IMR-90 (cell line): Measurements from ENCODE around the gene GPR183. TPM values are rescaled to one million over a fixed set of nuclear protein-coding genes. Genes with fewer than 3 reads are reported as not detected.

Source experiments
- ATAC-seq: fragments of 200-7000 bp; cut with Tn5 transposase; 2 replicates; pipeline ENCODE4 v1.9.1; 2020; ENCODE audit warnings: low read depth, mild to moderate bottlenecking, moderate library complexity
- BruUV-seq: library from RNA; stranded (reverse); fragments of 400-500 nt; replicated peaks from 2 replicates; lab custom pipeline; 2021; lab: Mats Ljungman, UMichigan
- CTCF ChIA-PET: fragments of 300-600 bp; formaldehyde crosslinking; extraction: SDS; loops from one replicate; lab custom pipeline; 2021; ENCODE audit warnings: antibody characterized with exemption; lab: Yijun Ruan, JAX
- POLR2A ChIA-PET: fragments of 300-600 bp; sonication (Branson Sonifier 250); formaldehyde crosslinking; loops from one replicate; lab custom pipeline; 2022; ENCODE audit warnings: antibody characterized with exemption; ENCODE audit not compliant: unreplicated experiment; lab: Charles Lee
- DNase-seq: peaks from one replicate; pipeline ENCODE4 v3.0.0; 2013
- H2AFZ ChIP-seq: replicated peaks from 2 replicates; pipeline ENCODE3; 2013; ENCODE audit warnings: low read length, mild to moderate bottlenecking; ENCODE audit not compliant: poor library complexity
- H2AK5ac ChIP-seq: 2 replicates; pipeline ENCODE4 v1.6.1; 2013; ENCODE audit warnings: low read depth, low read length, inconsistent platforms
- H2AK9ac ChIP-seq: replicated peaks from 2 replicates; pipeline ENCODE3; 2013; ENCODE audit warnings: mild to moderate bottlenecking, low read depth, low read length, moderate library complexity; ENCODE audit not compliant: poor library complexity
- H2BK120ac ChIP-seq: 2 replicates; pipeline ENCODE4 v1.6.1; 2013; ENCODE audit warnings: low read depth, low read length, inconsistent platforms
- H2BK15ac ChIP-seq: 3 replicates; pipeline ENCODE4 v1.6.1; 2013; ENCODE audit warnings: low read depth, low read length, inconsistent platforms
- H2BK20ac ChIP-seq: 2 replicates; pipeline ENCODE4 v1.6.1; 2013; ENCODE audit warnings: low read depth, mild to moderate bottlenecking, inconsistent platforms, low read length, moderate library complexity
- H2BK5ac ChIP-seq: 2 replicates; pipeline ENCODE4 v1.6.1; 2013; ENCODE audit warnings: mild to moderate bottlenecking, low read depth, low read length, inconsistent platforms; ENCODE audit not compliant: poor library complexity, severe bottlenecking
- H3K14ac ChIP-seq: replicated peaks from 2 replicates; pipeline ENCODE4 v1.6.1; 2013; ENCODE audit warnings: low read depth, low read length, inconsistent platforms
- H3K18ac ChIP-seq: 2 replicates; pipeline ENCODE4 v1.6.1; 2013; ENCODE audit warnings: low read depth, low read length, control low read depth
- H3K23ac ChIP-seq: 2 replicates; pipeline ENCODE4 v1.6.1; 2013; ENCODE audit warnings: low read depth, low read length, inconsistent platforms
- H3K27ac ChIP-seq: 2 replicates; pipeline ENCODE4 v1.5.1; 2013; ENCODE audit warnings: mild to moderate bottlenecking, control low read depth, low read length; ENCODE audit not compliant: insufficient read depth
- H3K27me3 ChIP-seq: 2 replicates; pipeline ENCODE4 v1.6.1; 2013; ENCODE audit warnings: low read length; ENCODE audit not compliant: control insufficient read depth, insufficient read depth
- H3K36me3 ChIP-seq: 2 replicates; pipeline ENCODE4 v1.6.1; 2013; ENCODE audit warnings: low read length, mixed read lengths; ENCODE audit not compliant: control insufficient read depth, insufficient read depth
- H3K4ac ChIP-seq: 2 replicates; pipeline ENCODE4 v1.6.1; 2013; ENCODE audit warnings: low read depth, low read length, inconsistent platforms
- H3K4me1 ChIP-seq: 2 replicates; pipeline ENCODE4 v1.6.1; 2013; ENCODE audit warnings: low read length, mixed read lengths; ENCODE audit not compliant: control insufficient read depth, insufficient read depth
- H3K4me2 ChIP-seq: 2 replicates; pipeline ENCODE4 v1.6.1; 2013; ENCODE audit warnings: low read depth, mild to moderate bottlenecking, control low read depth, low read length, moderate library complexity
- H3K4me3 ChIP-seq: 2 replicates; pipeline ENCODE4 v1.5.1; 2013; ENCODE audit warnings: low read depth, mild to moderate bottlenecking, control low read depth, low read length, moderate library complexity; ENCODE audit not compliant: insufficient read depth
- H3K56ac ChIP-seq: 2 replicates; pipeline ENCODE4 v1.6.1; 2013; ENCODE audit warnings: low read length, inconsistent platforms; ENCODE audit not compliant: insufficient read depth; ENCODE audit errors: extremely low read depth
- H3K79me1 ChIP-seq, 2 experiments: 2 replicates each; pipeline ENCODE4 v1.6.1; 2013; ENCODE audit warnings: low read length in 2 of 2, inconsistent platforms in 1 of 2, low read depth in 1 of 2
- H3K9ac ChIP-seq: 2 replicates; pipeline ENCODE4 v1.6.1; 2013; ENCODE audit warnings: low read depth, low read length, control low read depth
- H3K9me1 ChIP-seq: 2 replicates; pipeline ENCODE4 v1.6.1; 2013; ENCODE audit warnings: low read length, inconsistent platforms; ENCODE audit not compliant: insufficient read depth
- H3K9me3 ChIP-seq: 2 replicates; pipeline ENCODE4 v1.6.1; 2013; ENCODE audit warnings: low read length; ENCODE audit not compliant: control insufficient read depth, insufficient read depth
- H4K20me1 ChIP-seq: 2 replicates; pipeline ENCODE4 v1.6.1; 2013; ENCODE audit warnings: low read length, inconsistent platforms; ENCODE audit not compliant: insufficient read depth
- H4K5ac ChIP-seq: 2 replicates; pipeline ENCODE4 v1.6.1; 2013; ENCODE audit warnings: mild to moderate bottlenecking, low read depth, low read length, control low read depth
- H4K8ac ChIP-seq, 2 experiments: 2 replicates each; pipeline ENCODE4 v1.6.1; 2013; ENCODE audit warnings: low read depth in 2 of 2, low read length in 2 of 2, control low read depth in 1 of 2, inconsistent platforms in 1 of 2
- H4K91ac ChIP-seq: 2 replicates; pipeline ENCODE4 v1.6.1; 2013; ENCODE audit warnings: low read depth, low read length, inconsistent platforms; ENCODE audit not compliant: insufficient read depth
- BHLHE40 ChIP-seq: fragments of 150-350 bp; IDR thresholded peaks from 2 replicates; pipeline ENCODE4 v1.6.1; 2016; ENCODE audit warnings: mild to moderate bottlenecking, low read depth, low read length
- CEBPB ChIP-seq: IDR thresholded peaks from 2 replicates; pipeline ENCODE4 v1.6.1; 2012; ENCODE audit warnings: low read depth, low read length, improper control_type of control experiment
- CHD1 ChIP-seq: IDR thresholded peaks from 2 replicates; pipeline ENCODE4 v1.6.1; 2012; ENCODE audit warnings: low read depth, low read length, improper control_type of control experiment
- FOS ChIP-seq: fragments of 150-350 bp; IDR thresholded peaks from 2 replicates; pipeline ENCODE4 v1.6.1; 2016; ENCODE audit warnings: low read depth, low read length
- MAFK ChIP-seq: IDR thresholded peaks from 2 replicates; pipeline ENCODE4 v1.6.1; 2012; ENCODE audit warnings: low read depth, low read length, improper control_type of control experiment
- MAZ ChIP-seq: IDR thresholded peaks from 2 replicates; pipeline ENCODE4 v1.6.1; 2012; ENCODE audit warnings: low read depth, mild to moderate bottlenecking, low read length, improper control_type of control experiment, moderate library complexity, borderline replicate concordance
- MXI1 ChIP-seq: IDR thresholded peaks from 2 replicates; pipeline ENCODE4 v1.6.1; 2012; ENCODE audit warnings: low read depth, mild to moderate bottlenecking, low read length, moderate library complexity, borderline replicate concordance
- NFE2L2 ChIP-seq: fragments of 150-350 bp; IDR thresholded peaks from 2 replicates; pipeline ENCODE4 v1.6.1; 2016; ENCODE audit warnings: low read depth, mild to moderate bottlenecking, low read length
- POLR2A ChIP-seq: IDR thresholded peaks from 2 replicates; pipeline ENCODE4 v1.6.1; 2012; ENCODE audit warnings: mild to moderate bottlenecking, low read depth, low read length
- RAD21 ChIP-seq: IDR thresholded peaks from 2 replicates; pipeline ENCODE4 v1.6.1; 2012; ENCODE audit warnings: low read length, improper control_type of control experiment
- RCOR1 ChIP-seq: IDR thresholded peaks from 2 replicates; pipeline ENCODE4 v1.6.1; 2012; ENCODE audit warnings: mild to moderate bottlenecking, low read length, improper control_type of control experiment; ENCODE audit not compliant: insufficient replicate concordance
- RFX5 ChIP-seq: IDR thresholded peaks from 2 replicates; pipeline ENCODE4 v1.8.0; 2012; ENCODE audit warnings: low read depth, mild to moderate bottlenecking, low read length, moderate library complexity
- SMC3 ChIP-seq: fragments of 150-350 bp; IDR thresholded peaks from 2 replicates; pipeline ENCODE4 v1.6.1; 2016; ENCODE audit warnings: low read depth, mild to moderate bottlenecking, antibody characterized with exemption, low read length, moderate library complexity
- WGBS, 2 experiments: methylation state at CpG; one replicate each; pipeline versions ENCODE4 v1.1.5 to v1.1.7; 2013; ENCODE audit warnings: missing lambda C conversion rate in 2 of 2; ENCODE audit not compliant: insufficient read length in 1 of 2; ENCODE audit errors: extremely low coverage in 2 of 2; 5-methylcytosine and 5-hydroxymethylcytosine counted together
- dilution Hi-C: fragments of 300-500 bp; cut with HindIII; formaldehyde crosslinking; loops from one replicate; pipeline ENCODE4 v1.14.3; 2018; ENCODE audit warnings: low sequenced_read_pairs; ENCODE audit not compliant: unreplicated experiment
- in situ Hi-C: fragments of 300-500 bp; cut with MboI; formaldehyde crosslinking; loops from 3 replicates; pipeline ENCODE4 v1.14.3; 2019; ENCODE audit warnings: low sequenced_read_pairs, inconsistent platforms, mixed read lengths
- intact Hi-C: fragments of 100-400 bp; cut with micrococcal nuclease; formaldehyde crosslinking; loops from 2 replicates; pipeline ENCODE4 v1.10.0; 2022
- polyA plus RNA-seq, 3 experiments: library from polyadenylated mRNA; depleted of rRNA; stranded (reverse); fragments of >200 nt; gene quantifications; 2 replicates each; pipeline ENCODE4 v1.2.3, GENCODE V29; 2012; ENCODE audit warnings: low replicate concordance in 1 of 3
- total RNA-seq: library from RNA; depleted of rRNA; stranded (reverse); fragments of >200 nt; gene quantifications from 2 replicates; pipeline ENCODE4 v1.2.3, GENCODE V29; 2012
- TF ChIP-seq, protein P1 (sequence below): fragments of 150-350 bp; IDR thresholded peaks from 2 replicates; pipeline ENCODE4 v1.6.1; 2017; ENCODE audit warnings: mild to moderate bottlenecking, antibody characterized with exemption, low read length, low read depth
- TF ChIP-seq, protein P2 (sequence below): conservative IDR thresholded peaks from 2 replicates; pipeline ENCODE4 v1.5.1; 2012; ENCODE audit warnings: mild to moderate bottlenecking, low read depth, low read length, improper control_type of control experiment
- TF ChIP-seq, protein P3 (sequence below): fragments of 150-350 bp; IDR thresholded peaks from 2 replicates; pipeline ENCODE4 v1.6.1; 2016; ENCODE audit warnings: low read depth, mild to moderate bottlenecking, low read length, moderate library complexity, borderline replicate concordance

Gene GPR183
- total and polyA plus RNA-seq, 2 of the 4 experiments (the other 2 are of a cell fraction), result 0.18 to 0.31 TPM

DNA sequence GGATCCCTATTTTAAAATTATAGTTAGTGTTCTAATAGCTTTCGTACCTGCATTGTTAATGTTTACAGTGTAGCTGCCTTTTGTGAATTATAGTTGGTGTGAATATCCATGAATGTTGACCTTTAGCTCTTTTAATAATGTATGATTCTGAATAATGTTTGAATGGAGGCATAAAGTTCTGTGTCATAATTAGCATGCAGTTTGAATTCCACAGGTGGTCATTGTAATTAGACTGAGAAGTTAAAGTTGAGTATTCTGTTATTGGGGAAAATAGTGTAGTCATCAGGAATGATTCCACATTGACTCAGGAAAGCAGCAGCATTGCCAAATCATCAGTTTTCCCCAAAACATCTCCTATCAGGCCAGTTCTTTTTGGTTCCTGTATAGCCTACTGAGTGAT is 61.1 kb downstream of the GPR183 start:
- no peak overlapping the region for H3K23ac ChIP-seq
- no peak overlapping the region for H4K91ac ChIP-seq
- BruUV-seq, result no TSS peak
- no peak for DNase-seq
- no peak overlapping the region for H3K4me3 ChIP-seq
- H2BK120ac ChIP-seq, result no peak overlapping the region
- peaks cover 2% of the 10 kb centered on the region; the same call in 1 of the 2 replicates for H3K36me3 ChIP-seq
- H3K9ac ChIP-seq, result no peak overlapping the region
- in situ Hi-C loops (no loop called here), dilution Hi-C loops (no loop called here), intact Hi-C loops (no loop called here)
- TF ChIP-seq POLR2A (no peak), MAFK (no peak), CHD1 (no peak), SMC3 (no peak), RAD21 (no peak), NFE2L2 (no peak), CEBPB (no peak), RFX5 (no peak), MAZ (no peak), MXI1 (no peak), RCOR1 (no peak), FOS (no peak), BHLHE40 (no peak)
- TF ChIP-seq, protein P1, sequence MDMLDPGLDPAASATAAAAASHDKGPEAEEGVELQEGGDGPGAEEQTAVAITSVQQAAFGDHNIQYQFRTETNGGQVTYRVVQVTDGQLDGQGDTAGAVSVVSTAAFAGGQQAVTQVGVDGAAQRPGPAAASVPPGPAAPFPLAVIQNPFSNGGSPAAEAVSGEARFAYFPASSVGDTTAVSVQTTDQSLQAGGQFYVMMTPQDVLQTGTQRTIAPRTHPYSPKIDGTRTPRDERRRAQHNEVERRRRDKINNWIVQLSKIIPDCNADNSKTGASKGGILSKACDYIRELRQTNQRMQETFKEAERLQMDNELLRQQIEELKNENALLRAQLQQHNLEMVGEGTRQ, result no peak
- TF ChIP-seq, protein P2, sequence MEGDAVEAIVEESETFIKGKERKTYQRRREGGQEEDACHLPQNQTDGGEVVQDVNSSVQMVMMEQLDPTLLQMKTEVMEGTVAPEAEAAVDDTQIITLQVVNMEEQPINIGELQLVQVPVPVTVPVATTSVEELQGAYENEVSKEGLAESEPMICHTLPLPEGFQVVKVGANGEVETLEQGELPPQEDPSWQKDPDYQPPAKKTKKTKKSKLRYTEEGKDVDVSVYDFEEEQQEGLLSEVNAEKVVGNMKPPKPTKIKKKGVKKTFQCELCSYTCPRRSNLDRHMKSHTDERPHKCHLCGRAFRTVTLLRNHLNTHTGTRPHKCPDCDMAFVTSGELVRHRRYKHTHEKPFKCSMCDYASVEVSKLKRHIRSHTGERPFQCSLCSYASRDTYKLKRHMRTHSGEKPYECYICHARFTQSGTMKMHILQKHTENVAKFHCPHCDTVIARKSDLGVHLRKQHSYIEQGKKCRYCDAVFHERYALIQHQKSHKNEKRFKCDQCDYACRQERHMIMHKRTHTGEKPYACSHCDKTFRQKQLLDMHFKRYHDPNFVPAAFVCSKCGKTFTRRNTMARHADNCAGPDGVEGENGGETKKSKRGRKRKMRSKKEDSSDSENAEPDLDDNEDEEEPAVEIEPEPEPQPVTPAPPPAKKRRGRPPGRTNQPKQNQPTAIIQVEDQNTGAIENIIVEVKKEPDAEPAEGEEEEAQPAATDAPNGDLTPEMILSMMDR, result no peak
- TF ChIP-seq, protein P3, sequence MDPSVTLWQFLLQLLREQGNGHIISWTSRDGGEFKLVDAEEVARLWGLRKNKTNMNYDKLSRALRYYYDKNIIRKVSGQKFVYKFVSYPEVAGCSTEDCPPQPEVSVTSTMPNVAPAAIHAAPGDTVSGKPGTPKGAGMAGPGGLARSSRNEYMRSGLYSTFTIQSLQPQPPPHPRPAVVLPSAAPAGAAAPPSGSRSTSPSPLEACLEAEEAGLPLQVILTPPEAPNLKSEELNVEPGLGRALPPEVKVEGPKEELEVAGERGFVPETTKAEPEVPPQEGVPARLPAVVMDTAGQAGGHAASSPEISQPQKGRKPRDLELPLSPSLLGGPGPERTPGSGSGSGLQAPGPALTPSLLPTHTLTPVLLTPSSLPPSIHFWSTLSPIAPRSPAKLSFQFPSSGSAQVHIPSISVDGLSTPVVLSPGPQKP, result no peak
- no peak overlapping the region for H2BK20ac ChIP-seq
- ATAC-seq, result no peak
- H4K8ac ChIP-seq, result no peak overlapping the region
- ChIA-PET POLR2A (no interaction called here), CTCF (no interaction called here)
- no peaks in the 10 kb centered on the region for H3K9me3 ChIP-seq
- H3K14ac ChIP-seq, result no peak overlapping the region
- H2BK5ac ChIP-seq, result no peak overlapping the region
- WGBS, 2 experiments, result no CpG with 5 or more reads among the region's 1 CpG
- H2AFZ ChIP-seq, result no peak overlapping the region
- H3K27me3 ChIP-seq, result no peaks in the 10 kb centered on the region
- H3K18ac ChIP-seq, result no peak overlapping the region
- H3K9me1 ChIP-seq, result no peaks in the 10 kb centered on the region
- H3K56ac ChIP-seq, result no peak overlapping the region
- H4K20me1 ChIP-seq, result no peaks in the 10 kb centered on the region
- H2AK5ac ChIP-seq, result no peak overlapping the region
- H3K79me1 ChIP-seq, result peaks cover 0 to 4% of the 10 kb centered on the region in 2 experiments; a peak in 1 of 4 replicates
- no peak overlapping the region for H2AK9ac ChIP-seq
- H3K4me1 ChIP-seq, result no peaks in the 10 kb centered on the region
- H3K4me2 ChIP-seq, result no peak overlapping the region
- no peak overlapping the region for H4K5ac ChIP-seq
- H3K27ac ChIP-seq, result no peak overlapping the region
- no peak overlapping the region for H3K4ac ChIP-seq
- no peak overlapping the region for H2BK15ac ChIP-seq
